Trophoblast cell (in vitro differentiated cells and primary cell): ENCODE data around the gene MNX1.

Source experiments
- DNase-seq, 2 donors: peaks; one replicate each; pipeline ENCODE4 v3.0.0-alpha.2; 2016
- H2AFZ ChIP-seq: 2 replicates; pipeline ENCODE4 v1.6.1; 2013; ENCODE audit warnings: low read length, moderate library complexity, mild to moderate bottlenecking; ENCODE audit not compliant: insufficient read depth, poor library complexity
- H2AK5ac ChIP-seq: 2 replicates; pipeline ENCODE4 v1.6.1; 2013; ENCODE audit warnings: mild to moderate bottlenecking, low read length
- H2BK120ac ChIP-seq: 2 replicates; pipeline ENCODE4 v1.6.1; 2013; ENCODE audit warnings: low read length, mild to moderate bottlenecking, moderate library complexity; ENCODE audit not compliant: insufficient read depth, poor library complexity
- H2BK12ac ChIP-seq: 2 replicates; pipeline ENCODE4 v1.6.1; 2013; ENCODE audit warnings: mild to moderate bottlenecking, low read length, moderate library complexity
- H2BK5ac ChIP-seq: 2 replicates; pipeline ENCODE4 v1.6.1; 2013; ENCODE audit warnings: low read length, low read depth, moderate library complexity, mild to moderate bottlenecking; ENCODE audit not compliant: poor library complexity
- H3K14ac ChIP-seq: 2 replicates; pipeline ENCODE4 v1.6.1; 2013; ENCODE audit warnings: mild to moderate bottlenecking, low read length
- H3K18ac ChIP-seq: 2 replicates; pipeline ENCODE4 v1.6.1; 2013; ENCODE audit warnings: mild to moderate bottlenecking, low read length
- H3K23ac ChIP-seq: 2 replicates; pipeline ENCODE4 v1.6.1; 2013; ENCODE audit warnings: low read length
- H3K27ac ChIP-seq: 2 replicates; pipeline ENCODE4 v1.5.1; 2013; ENCODE audit warnings: low read depth, mild to moderate bottlenecking, inconsistent platforms, low read length, moderate library complexity
- H3K27me3 ChIP-seq: 2 replicates; pipeline ENCODE4 v1.6.1; 2013; ENCODE audit warnings: inconsistent platforms, mild to moderate bottlenecking, low read length, moderate library complexity; ENCODE audit not compliant: insufficient read depth
- H3K36me3 ChIP-seq, 2 experiments: 1 replicate in 1 of 2; 2 replicates in 1 of 2; pipeline ENCODE4 v1.6.1; 2013; ENCODE audit warnings: low read length in 2 of 2, mild to moderate bottlenecking in 2 of 2, moderate library complexity in 1 of 2; ENCODE audit not compliant: insufficient read depth in 2 of 2, control insufficient read depth in 1 of 2
- H3K4ac ChIP-seq: 2 replicates; pipeline ENCODE4 v1.6.1; 2013; ENCODE audit warnings: low read depth, mild to moderate bottlenecking, low read length, moderate library complexity
- H3K4me1 ChIP-seq, 2 experiments: 1 replicate in 1 of 2; 2 replicates in 1 of 2; pipeline ENCODE4 v1.6.1; 2013; ENCODE audit warnings: low read length in 2 of 2, mild to moderate bottlenecking in 2 of 2, moderate library complexity in 1 of 2; ENCODE audit not compliant: insufficient read depth in 2 of 2, control insufficient read depth in 1 of 2
- H3K4me2 ChIP-seq: 2 replicates; pipeline ENCODE4 v1.6.1; 2013; ENCODE audit warnings: inconsistent platforms, mild to moderate bottlenecking, low read length, moderate library complexity
- H3K4me3 ChIP-seq: 2 replicates; pipeline ENCODE4 v1.5.1; 2013; ENCODE audit warnings: mild to moderate bottlenecking, low read depth, low read length, inconsistent platforms
- H3K79me1 ChIP-seq: one replicate; pipeline ENCODE4 v1.6.1; 2013; ENCODE audit warnings: low read length
- H3K79me2 ChIP-seq: 2 replicates; pipeline ENCODE4 v1.6.1; 2013; ENCODE audit warnings: low read length, mild to moderate bottlenecking; ENCODE audit not compliant: control insufficient read depth, insufficient read depth, poor library complexity
- H3K9ac ChIP-seq: 2 replicates; pipeline ENCODE4 v1.6.1; 2013; ENCODE audit warnings: mild to moderate bottlenecking, low read length
- H3K9me3 ChIP-seq: 2 replicates; pipeline ENCODE4 v1.6.1; 2013; ENCODE audit warnings: low read depth, mild to moderate bottlenecking, control low read depth, inconsistent platforms, low read length; ENCODE audit not compliant: insufficient read depth
- H4K12ac ChIP-seq: 2 replicates; pipeline ENCODE4 v1.6.1; 2013; ENCODE audit warnings: low read depth, mild to moderate bottlenecking, low read length, moderate library complexity
- H4K8ac ChIP-seq: 2 replicates; pipeline ENCODE4 v1.6.1; 2013; ENCODE audit warnings: low read depth, mild to moderate bottlenecking, low read length, moderate library complexity
- H4K91ac ChIP-seq: one replicate; pipeline ENCODE4 v1.6.1; 2013; ENCODE audit warnings: low read depth, mild to moderate bottlenecking, low read length, moderate library complexity
- WGBS: extraction: QIAGEN DNeasy Blood & Tissue Kit; methylation state at CpG from one replicate; pipeline ENCODE4 v1.1.7; 2013; ENCODE audit warnings: missing lambda C conversion rate; ENCODE audit not compliant: insufficient read length, insufficient coverage; ENCODE audit errors: extremely low coverage; 5-methylcytosine and 5-hydroxymethylcytosine counted together

Gene MNX1

DNA sequence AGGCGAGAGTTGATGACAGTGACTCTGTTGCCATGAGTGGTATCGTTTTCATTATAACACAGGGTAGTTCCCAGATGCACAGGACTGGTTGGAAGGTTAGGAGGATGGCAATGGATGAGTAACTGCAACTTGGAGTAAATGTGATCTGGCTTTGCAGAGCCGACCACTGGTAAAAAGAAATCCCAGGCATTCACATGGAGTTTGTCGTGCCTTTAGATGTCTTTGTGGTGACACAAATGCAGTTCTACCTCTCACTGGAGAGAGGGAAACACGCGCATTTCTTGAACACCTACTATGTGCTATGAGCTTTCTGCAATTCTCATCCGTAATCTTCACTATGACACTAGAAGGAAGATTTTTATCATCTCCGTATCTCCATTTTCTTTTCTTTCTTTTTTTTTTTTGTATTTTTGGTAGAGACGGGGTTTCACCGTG is 1.7 kb upstream of the MNX1 start:
- no peaks in the 10 kb centered on the region for H3K79me1 ChIP-seq
- H3K9me3 ChIP-seq, result peaks cover 16% of the 10 kb centered on the region
- H3K36me3 ChIP-seq, result no peaks in the 10 kb centered on the region
- H3K4me2 ChIP-seq, result no peak overlapping the region
- no peak overlapping the region for H2AK5ac ChIP-seq
- H4K12ac ChIP-seq, result no peak overlapping the region
- H2BK5ac ChIP-seq, result no peak overlapping the region
- no peak overlapping the region for H2BK120ac ChIP-seq
- no peak overlapping the region for H3K4me3 ChIP-seq
- no peak overlapping the region for H3K18ac ChIP-seq
- no peak overlapping the region for H2AFZ ChIP-seq
- H3K4me1 ChIP-seq, result peaks cover 0 to 14% of the 10 kb centered on the region in 2 experiments
- H3K23ac ChIP-seq, result no peak overlapping the region
- no peak overlapping the region for H3K14ac ChIP-seq
- H3K9ac ChIP-seq, result no peak overlapping the region
- H3K27me3 ChIP-seq, result peaks cover 98% of the 10 kb centered on the region
- H4K8ac ChIP-seq, result no peak overlapping the region
- no peak overlapping the region for H4K91ac ChIP-seq
- H3K27ac ChIP-seq, result no peak overlapping the region
- no peak overlapping the region for H2BK12ac ChIP-seq
- no peak for DNase-seq
- no peaks in the 10 kb centered on the region for H3K79me2 ChIP-seq
- no CpG with 5 or more reads among the region's 10 CpGs for WGBS
- no peak overlapping the region for H3K4ac ChIP-seq

DNA sequence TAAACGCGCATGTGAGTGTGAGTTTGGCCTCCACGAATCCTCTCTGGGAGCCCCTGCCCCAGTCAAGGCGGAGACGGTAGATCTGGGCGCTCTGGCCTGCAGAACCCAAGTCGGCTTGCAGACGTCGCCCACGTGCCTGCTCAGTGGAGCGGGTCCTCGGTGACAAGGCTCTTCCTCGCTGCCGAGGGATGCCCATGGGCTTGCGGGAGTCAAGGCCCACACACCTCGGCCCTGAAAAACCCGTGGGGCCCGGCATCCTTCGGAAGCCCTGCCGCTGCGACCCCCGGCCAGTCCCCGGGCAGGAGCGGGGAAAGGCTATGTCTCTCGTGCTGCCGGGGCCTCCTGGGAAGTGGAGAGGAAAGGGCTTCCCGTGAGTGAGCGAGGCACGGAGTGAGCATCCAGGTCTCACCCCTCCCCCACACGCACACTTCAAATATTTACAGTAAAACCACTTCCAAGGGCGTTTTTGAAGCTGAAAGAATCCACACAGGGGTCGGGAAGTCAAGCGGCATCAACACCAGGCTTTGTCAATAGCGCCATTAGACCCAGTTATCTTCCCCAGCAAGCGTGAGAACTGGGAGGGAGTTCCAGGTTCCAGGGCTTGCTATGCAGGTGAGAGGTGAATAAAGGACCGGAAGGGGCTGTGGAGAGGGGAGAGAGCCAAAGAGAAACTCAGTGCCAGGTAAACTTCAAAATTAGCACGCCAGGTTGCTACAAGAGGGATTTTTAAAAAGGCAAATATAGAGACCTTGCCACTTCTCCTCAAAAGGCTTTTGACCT is 1.1 kb upstream of the MNX1 start:
- no peak overlapping the region for H4K91ac ChIP-seq
- peaks cover 12% of the 10 kb centered on the region for H3K9me3 ChIP-seq
- no peak overlapping the region for H4K8ac ChIP-seq
- no peak overlapping the region for H3K27ac ChIP-seq
- peak overlapping the region; percentile 68 for H3K23ac ChIP-seq
- no peak overlapping the region for H2BK12ac ChIP-seq
- H2BK5ac ChIP-seq, result no peak overlapping the region
- no peak overlapping the region for H3K9ac ChIP-seq
- H2BK120ac ChIP-seq, result no peak overlapping the region
- H3K4me3 ChIP-seq, result no peak overlapping the region
- no CpG with 5 or more reads among the region's 37 CpGs for WGBS
- H3K4me2 ChIP-seq, result peak overlapping the region; percentile 95
- no peak overlapping the region for H4K12ac ChIP-seq
- no peaks in the 10 kb centered on the region for H3K36me3 ChIP-seq
- no peak overlapping the region for H2AK5ac ChIP-seq
- no peak for DNase-seq
- H2AFZ ChIP-seq, result no peak overlapping the region
- H3K14ac ChIP-seq, result no peak overlapping the region
- no peak overlapping the region for H3K18ac ChIP-seq
- H3K27me3 ChIP-seq, result peaks cover 98% of the 10 kb centered on the region
- H3K4ac ChIP-seq, result no peak overlapping the region
- H3K79me2 ChIP-seq, result no peaks in the 10 kb centered on the region
- H3K4me1 ChIP-seq, result peaks cover 0 to 14% of the 10 kb centered on the region in 2 experiments
- H3K79me1 ChIP-seq, result no peaks in the 10 kb centered on the region

GRCh38 chr7:157009778-157010587 is 480 bp downstream of the MNX1 start:
- no peak overlapping the region for H3K14ac ChIP-seq
- H3K4me1 ChIP-seq, result peaks cover 0 to 14% of the 10 kb centered on the region in 2 experiments
- H2BK5ac ChIP-seq, result no peak overlapping the region
- DNase-seq, result peak in 1 of 2 donors; percentile 46
- no peak overlapping the region for H4K12ac ChIP-seq
- H3K9ac ChIP-seq, result no peak overlapping the region
- peaks cover 99% of the 10 kb centered on the region for H3K27me3 ChIP-seq
- peak overlapping the region; percentile 52 for H2AFZ ChIP-seq
- H2BK120ac ChIP-seq, result no peak overlapping the region
- H3K79me2 ChIP-seq, result no peaks in the 10 kb centered on the region
- no peaks in the 10 kb centered on the region for H3K79me1 ChIP-seq
- peak overlapping the region; percentile 74 for H3K4me3 ChIP-seq
- H3K4ac ChIP-seq, result no peak overlapping the region
- no peak overlapping the region for H3K23ac ChIP-seq
- no peak overlapping the region for H4K91ac ChIP-seq
- H2BK12ac ChIP-seq, result no peak overlapping the region
- peak overlapping the region; percentile 95 for H3K4me2 ChIP-seq
- no peaks in the 10 kb centered on the region for H3K36me3 ChIP-seq
- H3K18ac ChIP-seq, result no peak overlapping the region
- peaks cover 7% of the 10 kb centered on the region for H3K9me3 ChIP-seq
- H4K8ac ChIP-seq, result no peak overlapping the region
- H2AK5ac ChIP-seq, result no peak overlapping the region
- no CpG with 5 or more reads among the region's 130 CpGs for WGBS
- no peak overlapping the region for H3K27ac ChIP-seq

GRCh38 chr7:157009170-157009777 is 1.2 kb downstream of the MNX1 start:
- Histone ChIP-seq H3K79me2 (no peaks in the 10 kb centered on the region), H2AK5ac (no peak overlapping the region), H3K23ac (no peak overlapping the region), H3K27ac (no peak overlapping the region), H4K12ac (no peak overlapping the region), H2BK120ac (no peak overlapping the region), H2AFZ (no peak overlapping the region), H3K14ac (no peak overlapping the region), H3K9me3 (peaks cover 10% of the 10 kb centered on the region), H3K79me1 (no peaks in the 10 kb centered on the region), H3K18ac (no peak overlapping the region), H4K91ac (no peak overlapping the region), H3K36me3 (no peaks in the 10 kb centered on the region), H2BK5ac (no peak overlapping the region), H2BK12ac (no peak overlapping the region), H3K4me3 (peak overlapping the region; percentile 30), H3K4ac (no peak overlapping the region), H3K4me2 (peak overlapping the region; percentile 29), H4K8ac (no peak overlapping the region), H3K27me3 (peaks cover 98% of the 10 kb centered on the region), H3K4me1 (peaks cover 0 to 14% of the 10 kb centered on the region in 2 experiments), H3K9ac (no peak overlapping the region)
- no CpG with 5 or more reads among the region's 49 CpGs for WGBS
- no peak for DNase-seq
